Panc1 (cell line): Measurements from ENCODE around the gene PRKAG2. TPM values are rescaled to one million over a fixed set of nuclear protein-coding genes. Genes with fewer than 3 reads are reported as not detected.

Source experiments
- ATAC-seq: fragments of 200-7000 bp; cut with Tn5 transposase; 2 replicates; pipeline ENCODE4 v1.9.1; 2020; ENCODE audit warnings: mild to moderate bottlenecking, moderate library complexity
- BruUV-seq: library from RNA; stranded (reverse); fragments of 400-500 nt; replicated peaks from 2 replicates; lab custom pipeline; 2021; lab: Mats Ljungman, UMichigan
- CTCF ChIA-PET: fragments of 300-600 bp; sonication (Branson Sonifier 250); formaldehyde crosslinking; loops from one replicate; lab custom pipeline; 2022; ENCODE audit warnings: antibody characterized with exemption; lab: Charles Lee
- POLR2A ChIA-PET: fragments of 300-600 bp; sonication (Branson Sonifier 250); formaldehyde crosslinking; loops from one replicate; lab custom pipeline; 2022; ENCODE audit warnings: antibody characterized with exemption; lab: Charles Lee
- DNase-seq: peaks from one replicate; pipeline ENCODE4 v3.0.0-alpha.2; 2010; ENCODE audit warnings: low read depth, low spot score
- H3K27ac ChIP-seq: 2 replicates; pipeline ENCODE4 v1.5.1; 2011; ENCODE audit warnings: mild to moderate bottlenecking, low read length, inconsistent platforms
- H3K27me3 ChIP-seq: fragments of 200-500 bp; sonication (Bioruptor generic); 2 replicates; pipeline ENCODE4 v1.6.0; 2014; ENCODE audit warnings: low read length, inconsistent platforms; ENCODE audit not compliant: control insufficient read depth, insufficient read depth
- H3K36me3 ChIP-seq: fragments of 200-500 bp; sonication (Bioruptor generic); 2 replicates; pipeline ENCODE4 v1.5.1; 2014; ENCODE audit warnings: inconsistent platforms, mild to moderate bottlenecking, low read length, moderate library complexity; ENCODE audit not compliant: control insufficient read depth, insufficient read depth
- H3K4me1 ChIP-seq: 2 replicates; pipeline ENCODE4 v1.5.1; 2011; ENCODE audit warnings: inconsistent platforms, mild to moderate bottlenecking, low read length, moderate library complexity; ENCODE audit not compliant: control insufficient read depth, insufficient read depth
- H3K4me3 ChIP-seq, 2 experiments: 2 replicates each; pipeline ENCODE4 v1.5.1; 2011 to 2012; ENCODE audit warnings: low read depth in 2 of 2, low read length in 2 of 2, mild to moderate bottlenecking in 2 of 2, inconsistent platforms in 1 of 2, moderate library complexity in 1 of 2
- H3K9me3 ChIP-seq: fragments of 200-500 bp; sonication (Bioruptor generic); 2 replicates; pipeline ENCODE4 v1.5.1; 2014; ENCODE audit warnings: low read depth, mild to moderate bottlenecking, inconsistent platforms, low read length, moderate library complexity; ENCODE audit not compliant: control insufficient read depth, insufficient read depth
- CTCF ChIP-seq: fragments of 450-650 bp; IDR thresholded peaks from 2 replicates; pipeline ENCODE4 v1.5.1; 2017; ENCODE audit warnings: mild to moderate bottlenecking
- POLR2AphosphoS5 ChIP-seq: IDR thresholded peaks from 2 replicates; pipeline ENCODE4 v1.6.1; 2012; ENCODE audit warnings: mild to moderate bottlenecking, low read depth, low read length, moderate library complexity
- REST ChIP-seq, 2 experiments: IDR thresholded peaks; 2 replicates each; pipeline ENCODE4 v1.6.1; 2011 to 2012; ENCODE audit warnings: low read depth in 2 of 2, control low read depth in 1 of 2, low read length in 1 of 2, mild to moderate bottlenecking in 1 of 2, moderate library complexity in 1 of 2; ENCODE audit not compliant: insufficient read depth in 1 of 2
- SIN3A ChIP-seq: IDR thresholded peaks from 2 replicates; pipeline ENCODE4 v1.6.1; 2012; ENCODE audit warnings: low read depth, mild to moderate bottlenecking, low read length, moderate library complexity, borderline replicate concordance; ENCODE audit not compliant: insufficient read depth
- TCF7L2 ChIP-seq: IDR thresholded peaks from 2 replicates; pipeline ENCODE4 v1.6.1; 2011; ENCODE audit warnings: mild to moderate bottlenecking, low read depth, low read length, inconsistent platforms
- in situ Hi-C: cut with HindIII; loops from 2 replicates; pipeline ENCODE4 v1.10.0; 2016; ENCODE audit warnings: low sequenced_read_pairs, low pct_unique_long_range_greater_than_20kb
- intact Hi-C: fragments of 100-400 bp; cut with micrococcal nuclease; formaldehyde crosslinking; loops from one replicate; pipeline ENCODE4 v1.10.0; 2022; ENCODE audit not compliant: unreplicated experiment
- total RNA-seq: library from RNA; stranded (reverse); gene quantifications from one replicate; pipeline ENCODE4 v1.2.1, GENCODE V29; 2021; ENCODE audit not compliant: unreplicated experiment

The PRKAG2 gene
- total RNA-seq, 1 experiment from 2014 or later, result 71.6 TPM

GRCh38 chr7:151824373-151824933 is 52.5 kb downstream of the PRKAG2 start:
- H3K4me1 ChIP-seq, result no peaks in the 10 kb centered on the region
- TF ChIP-seq CTCF, result no peak
- intact Hi-C loops, result no loop called here
- no peak overlapping the region for H3K4me3 ChIP-seq
- H3K36me3 ChIP-seq, result no peaks in the 10 kb centered on the region
- ATAC-seq, result no peak
- in situ Hi-C loops, result no loop called here
- no peak for DNase-seq
- H3K27me3 ChIP-seq, result peaks cover 4% of the 10 kb centered on the region; the same call in 1 of the 2 replicates
- ChIA-PET POLR2A (no interaction called here), CTCF (no interaction called here)
- H3K27ac ChIP-seq, result no peak overlapping the region
- H3K9me3 ChIP-seq, result no peaks in the 10 kb centered on the region
- no TSS peak for BruUV-seq

GRCh38 chr7:151823566-151824372 is 53.1 kb downstream of the PRKAG2 start:
- no peak for ATAC-seq
- H3K27me3 ChIP-seq, result peaks cover 4% of the 10 kb centered on the region; the same call in 1 of the 2 replicates
- POLR2A ChIA-PET, result no interaction called here
- intact Hi-C loops (no loop called here), in situ Hi-C loops (no loop called here)
- no peaks in the 10 kb centered on the region for H3K4me1 ChIP-seq
- H3K27ac ChIP-seq, result no peak overlapping the region
- no TSS peak for BruUV-seq
- DNase-seq, result no peak
- TF ChIP-seq CTCF, result no peak
- H3K9me3 ChIP-seq, result no peaks in the 10 kb centered on the region
- H3K36me3 ChIP-seq, result no peaks in the 10 kb centered on the region
- CTCF ChIA-PET, result no interaction called here
- H3K4me3 ChIP-seq, result no peak overlapping the region

GRCh38 chr7:151822541-151823181 is 54.3 kb downstream of the PRKAG2 start:
- POLR2A ChIA-PET, result no interaction called here
- in situ Hi-C loops, result no loop called here
- intact Hi-C loops, result no loop called here

More at GRCh38 chr7:151822541-151823181, 54.3 kb downstream of the PRKAG2 start:
- Histone ChIP-seq H3K9me3 (no peaks in the 10 kb centered on the region), H3K27ac (no peak overlapping the region), H3K36me3 (no peaks in the 10 kb centered on the region), H3K4me1 (no peaks in the 10 kb centered on the region), H3K4me3 (no peak overlapping the region), H3K27me3 (peaks cover 4% of the 10 kb centered on the region; the same call in 1 of the 2 replicates)
- CTCF ChIA-PET, result no interaction called here
- TF ChIP-seq REST (IDR thresholded peaks at IDR 0.05; ENCODE audit: insufficient read depth in 1 of 2, low read depth in 2 of 2, low read length in 1 of 2), result no peak
- no peak for TF ChIP-seq POLR2AphosphoS5
- TF ChIP-seq TCF7L2, result no peak
- no peak for TF ChIP-seq SIN3A
- no peak for TF ChIP-seq CTCF
- ATAC-seq, result peak; percentile 56
- DNase-seq, result no peak
- no TSS peak for BruUV-seq
